IMR-90 (cell line): ENCODE measurements around the gene CHN2. TPM values are rescaled to one million over a fixed set of nuclear protein-coding genes. Genes with fewer than 3 reads are reported as not detected.

Experiments
- ATAC-seq: fragments of 200-7000 bp; cut with Tn5 transposase; 2 replicates; pipeline ENCODE4 v1.9.1; 2020; ENCODE audit warnings: low read depth, mild to moderate bottlenecking, moderate library complexity
- BruUV-seq: library from RNA; stranded (reverse); fragments of 400-500 nt; replicated peaks from 2 replicates; lab custom pipeline; 2021; lab: Mats Ljungman, UMichigan
- CTCF ChIA-PET: fragments of 300-600 bp; formaldehyde crosslinking; extraction: SDS; loops from one replicate; lab custom pipeline; 2021; ENCODE audit warnings: antibody characterized with exemption; lab: Yijun Ruan, JAX
- POLR2A ChIA-PET: fragments of 300-600 bp; sonication (Branson Sonifier 250); formaldehyde crosslinking; loops from one replicate; lab custom pipeline; 2022; ENCODE audit warnings: antibody characterized with exemption; ENCODE audit not compliant: unreplicated experiment; lab: Charles Lee
- DNase-seq: peaks from one replicate; pipeline ENCODE4 v3.0.0; 2013
- H2AFZ ChIP-seq: replicated peaks from 2 replicates; pipeline ENCODE3; 2013; ENCODE audit warnings: low read length, mild to moderate bottlenecking; ENCODE audit not compliant: poor library complexity
- H2AK5ac ChIP-seq: 2 replicates; pipeline ENCODE4 v1.6.1; 2013; ENCODE audit warnings: low read depth, low read length, inconsistent platforms
- H2AK9ac ChIP-seq: replicated peaks from 2 replicates; pipeline ENCODE3; 2013; ENCODE audit warnings: mild to moderate bottlenecking, low read depth, low read length, moderate library complexity; ENCODE audit not compliant: poor library complexity
- H2BK120ac ChIP-seq: 2 replicates; pipeline ENCODE4 v1.6.1; 2013; ENCODE audit warnings: low read depth, low read length, inconsistent platforms
- H2BK15ac ChIP-seq: 3 replicates; pipeline ENCODE4 v1.6.1; 2013; ENCODE audit warnings: low read depth, low read length, inconsistent platforms
- H2BK20ac ChIP-seq: 2 replicates; pipeline ENCODE4 v1.6.1; 2013; ENCODE audit warnings: low read depth, mild to moderate bottlenecking, inconsistent platforms, low read length, moderate library complexity
- H2BK5ac ChIP-seq: 2 replicates; pipeline ENCODE4 v1.6.1; 2013; ENCODE audit warnings: mild to moderate bottlenecking, low read depth, low read length, inconsistent platforms; ENCODE audit not compliant: poor library complexity, severe bottlenecking
- H3K14ac ChIP-seq: replicated peaks from 2 replicates; pipeline ENCODE4 v1.6.1; 2013; ENCODE audit warnings: low read depth, low read length, inconsistent platforms
- H3K18ac ChIP-seq: 2 replicates; pipeline ENCODE4 v1.6.1; 2013; ENCODE audit warnings: low read depth, low read length, control low read depth
- H3K23ac ChIP-seq: 2 replicates; pipeline ENCODE4 v1.6.1; 2013; ENCODE audit warnings: low read depth, low read length, inconsistent platforms
- H3K27ac ChIP-seq: 2 replicates; pipeline ENCODE4 v1.5.1; 2013; ENCODE audit warnings: mild to moderate bottlenecking, control low read depth, low read length; ENCODE audit not compliant: insufficient read depth
- H3K27me3 ChIP-seq: 2 replicates; pipeline ENCODE4 v1.6.1; 2013; ENCODE audit warnings: low read length; ENCODE audit not compliant: control insufficient read depth, insufficient read depth
- H3K36me3 ChIP-seq: 2 replicates; pipeline ENCODE4 v1.6.1; 2013; ENCODE audit warnings: low read length, mixed read lengths; ENCODE audit not compliant: control insufficient read depth, insufficient read depth
- H3K4ac ChIP-seq: 2 replicates; pipeline ENCODE4 v1.6.1; 2013; ENCODE audit warnings: low read depth, low read length, inconsistent platforms
- H3K4me1 ChIP-seq: 2 replicates; pipeline ENCODE4 v1.6.1; 2013; ENCODE audit warnings: low read length, mixed read lengths; ENCODE audit not compliant: control insufficient read depth, insufficient read depth
- H3K4me2 ChIP-seq: 2 replicates; pipeline ENCODE4 v1.6.1; 2013; ENCODE audit warnings: low read depth, mild to moderate bottlenecking, control low read depth, low read length, moderate library complexity
- H3K4me3 ChIP-seq: 2 replicates; pipeline ENCODE4 v1.5.1; 2013; ENCODE audit warnings: low read depth, mild to moderate bottlenecking, control low read depth, low read length, moderate library complexity; ENCODE audit not compliant: insufficient read depth
- H3K56ac ChIP-seq: 2 replicates; pipeline ENCODE4 v1.6.1; 2013; ENCODE audit warnings: low read length, inconsistent platforms; ENCODE audit not compliant: insufficient read depth; ENCODE audit errors: extremely low read depth
- H3K79me1 ChIP-seq, 2 experiments: 2 replicates each; pipeline ENCODE4 v1.6.1; 2013; ENCODE audit warnings: low read length in 2 of 2, inconsistent platforms in 1 of 2, low read depth in 1 of 2
- H3K9ac ChIP-seq: 2 replicates; pipeline ENCODE4 v1.6.1; 2013; ENCODE audit warnings: low read depth, low read length, control low read depth
- H3K9me1 ChIP-seq: 2 replicates; pipeline ENCODE4 v1.6.1; 2013; ENCODE audit warnings: low read length, inconsistent platforms; ENCODE audit not compliant: insufficient read depth
- H3K9me3 ChIP-seq: 2 replicates; pipeline ENCODE4 v1.6.1; 2013; ENCODE audit warnings: low read length; ENCODE audit not compliant: control insufficient read depth, insufficient read depth
- H4K20me1 ChIP-seq: 2 replicates; pipeline ENCODE4 v1.6.1; 2013; ENCODE audit warnings: low read length, inconsistent platforms; ENCODE audit not compliant: insufficient read depth
- H4K5ac ChIP-seq: 2 replicates; pipeline ENCODE4 v1.6.1; 2013; ENCODE audit warnings: mild to moderate bottlenecking, low read depth, low read length, control low read depth
- H4K8ac ChIP-seq, 2 experiments: 2 replicates each; pipeline ENCODE4 v1.6.1; 2013; ENCODE audit warnings: low read depth in 2 of 2, low read length in 2 of 2, control low read depth in 1 of 2, inconsistent platforms in 1 of 2
- H4K91ac ChIP-seq: 2 replicates; pipeline ENCODE4 v1.6.1; 2013; ENCODE audit warnings: low read depth, low read length, inconsistent platforms; ENCODE audit not compliant: insufficient read depth
- CEBPB ChIP-seq: IDR thresholded peaks from 2 replicates; pipeline ENCODE4 v1.6.1; 2012; ENCODE audit warnings: low read depth, low read length, improper control_type of control experiment
- MAZ ChIP-seq: IDR thresholded peaks from 2 replicates; pipeline ENCODE4 v1.6.1; 2012; ENCODE audit warnings: low read depth, mild to moderate bottlenecking, low read length, improper control_type of control experiment, moderate library complexity, borderline replicate concordance
- RCOR1 ChIP-seq: IDR thresholded peaks from 2 replicates; pipeline ENCODE4 v1.6.1; 2012; ENCODE audit warnings: mild to moderate bottlenecking, low read length, improper control_type of control experiment; ENCODE audit not compliant: insufficient replicate concordance
- WGBS, 2 experiments: methylation state at CpG; one replicate each; pipeline versions ENCODE4 v1.1.5 to v1.1.7; 2013; ENCODE audit warnings: missing lambda C conversion rate in 2 of 2; ENCODE audit not compliant: insufficient read length in 1 of 2; ENCODE audit errors: extremely low coverage in 2 of 2; 5-methylcytosine and 5-hydroxymethylcytosine counted together
- dilution Hi-C: fragments of 300-500 bp; cut with HindIII; formaldehyde crosslinking; loops from one replicate; pipeline ENCODE4 v1.14.3; 2018; ENCODE audit warnings: low sequenced_read_pairs; ENCODE audit not compliant: unreplicated experiment
- in situ Hi-C: fragments of 300-500 bp; cut with MboI; formaldehyde crosslinking; loops from 3 replicates; pipeline ENCODE4 v1.14.3; 2019; ENCODE audit warnings: low sequenced_read_pairs, inconsistent platforms, mixed read lengths
- intact Hi-C: fragments of 100-400 bp; cut with micrococcal nuclease; formaldehyde crosslinking; loops from 2 replicates; pipeline ENCODE4 v1.10.0; 2022
- polyA plus RNA-seq, 3 experiments: library from polyadenylated mRNA; depleted of rRNA; stranded (reverse); fragments of >200 nt; gene quantifications; 2 replicates each; pipeline ENCODE4 v1.2.3, GENCODE V29; 2012; ENCODE audit warnings: low replicate concordance in 1 of 3
- total RNA-seq: library from RNA; depleted of rRNA; stranded (reverse); fragments of >200 nt; gene quantifications from 2 replicates; pipeline ENCODE4 v1.2.3, GENCODE V29; 2012

The CHN2 gene
- total and polyA plus RNA-seq, 2 of the 4 experiments (the other 2 are of a cell fraction) = not detected

DNA sequence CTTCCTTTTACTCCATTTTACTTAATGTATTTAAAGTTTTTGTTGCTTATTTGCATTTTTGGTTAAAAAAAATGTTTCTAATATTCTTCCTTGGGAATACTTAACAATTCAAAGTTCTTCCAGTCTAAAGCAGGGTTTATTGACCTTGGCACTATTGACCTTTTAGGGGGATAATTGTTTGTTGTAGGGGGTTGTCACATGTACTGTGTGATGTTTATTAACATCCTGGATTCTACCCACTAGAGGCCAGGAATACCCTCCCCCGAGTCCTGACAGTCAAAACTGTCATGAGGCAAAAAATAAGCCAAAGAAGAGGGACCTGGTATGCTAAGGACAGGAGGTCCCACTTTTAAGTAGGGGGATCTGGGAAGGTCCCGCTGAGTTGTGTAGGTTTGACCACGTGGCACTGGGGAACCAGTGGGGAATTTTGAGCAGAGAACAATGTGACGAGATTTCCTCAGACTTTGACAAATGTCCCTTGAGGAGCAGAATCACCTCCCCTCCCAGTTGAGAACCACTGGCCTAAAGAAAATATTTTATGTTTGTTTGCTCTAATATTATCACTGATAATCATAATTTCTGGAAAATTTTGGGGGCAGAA, 190.7 kb downstream of the CHN2 start:
- no peak overlapping the region for H3K4ac ChIP-seq
- H3K4me1 ChIP-seq = no peaks in the 10 kb centered on the region
- no peak for DNase-seq
- H3K27ac ChIP-seq = no peak overlapping the region
- no peak overlapping the region for H2BK15ac ChIP-seq
- H3K4me3 ChIP-seq = no peak overlapping the region
- ChIA-PET CTCF (no interaction called here), POLR2A (no interaction called here)
- H2AFZ ChIP-seq = no peak overlapping the region
- H3K4me2 ChIP-seq = no peak overlapping the region
- no peak overlapping the region for H4K5ac ChIP-seq
- H3K9me3 ChIP-seq = no peaks in the 10 kb centered on the region
- no peaks in the 10 kb centered on the region for H3K36me3 ChIP-seq
- H4K8ac ChIP-seq = no peak overlapping the region
- dilution Hi-C loops = no loop called here
- no peak overlapping the region for H3K56ac ChIP-seq
- WGBS, 2 experiments = no CpG with 5 or more reads among the region's 4 CpGs
- ATAC-seq = no peak
- no peaks in the 10 kb centered on the region for H4K20me1 ChIP-seq
- H3K23ac ChIP-seq = no peak overlapping the region
- H2AK5ac ChIP-seq = no peak overlapping the region
- no peaks in the 10 kb centered on the region; the same call in 1 of the 2 replicates for H3K27me3 ChIP-seq
- no peak for TF ChIP-seq RCOR1
- TF ChIP-seq CEBPB = no peak
- TF ChIP-seq MAZ = no peak
- H2BK120ac ChIP-seq = no peak overlapping the region
- in situ Hi-C loops = no loop called here
- intact Hi-C loops = no loop called here
- no peak overlapping the region for H2AK9ac ChIP-seq
- no peak overlapping the region for H2BK20ac ChIP-seq
- no TSS peak for BruUV-seq
- H3K79me1 ChIP-seq = no peaks in the 10 kb centered on the region
- H3K18ac ChIP-seq = no peak overlapping the region
- no peak overlapping the region for H2BK5ac ChIP-seq
- no peak overlapping the region for H3K9ac ChIP-seq
- H4K91ac ChIP-seq = no peak overlapping the region
- no peak overlapping the region for H3K14ac ChIP-seq
- H3K9me1 ChIP-seq = no peaks in the 10 kb centered on the region
